Epithelial cell of proximal tubule (primary cell): Measurements from ENCODE around the gene TREML1. TPM values are rescaled to one million over a fixed set of nuclear protein-coding genes. Genes with fewer than 3 reads are reported as not detected.

Experiments
- DNase-seq: peaks from one replicate; pipeline ENCODE4 v3.0.0-alpha.2; 2011; ENCODE audit warnings: low read depth
- H3K4me3 ChIP-seq: 2 replicates; pipeline ENCODE4 v1.5.1; 2011; ENCODE audit warnings: low read depth, mild to moderate bottlenecking, low read length
- CTCF ChIP-seq: conservative IDR thresholded peaks from 2 replicates; pipeline ENCODE4 v1.5.1; 2012; ENCODE audit warnings: low read depth, mild to moderate bottlenecking, low read length
- total RNA-seq: library from RNA; depleted of rRNA; stranded (reverse); fragments of >200 nt; gene quantifications from 2 replicates; pipeline ENCODE4 v1.2.3, GENCODE V29; 2015

Gene TREML1
- total RNA-seq, 1 donor from 2014 or later: not detected

GRCh38 chr6:41187924-41188886 is 34.1 kb upstream of the TREML1 start:
- TF ChIP-seq CTCF: no peak
- no peak overlapping the region for H3K4me3 ChIP-seq
- no peak for DNase-seq

GRCh38 chr6:41186031-41186562 is 31.9 kb upstream of the TREML1 start:
- H3K4me3 ChIP-seq: no peak overlapping the region
- no peak for DNase-seq
- TF ChIP-seq CTCF: no peak

GRCh38 chr6:41184761-41185160 is 30.6 kb upstream of the TREML1 start:
- no peak overlapping the region for H3K4me3 ChIP-seq
- no peak for DNase-seq
- TF ChIP-seq CTCF: no peak

- peak; percentile 80 for TF ChIP-seq CTCF
- no peak overlapping the region for H3K4me3 ChIP-seq
- DNase-seq: peak; percentile 12
Observed at GRCh38 chr6:41182069-41183034, 28.2 kb upstream of the TREML1 start.

GRCh38 chr6:41181566-41181965 is 27.4 kb upstream of the TREML1 start:
- TF ChIP-seq CTCF: no peak
- DNase-seq: no peak

GRCh38 chr6:41179163-41179562 is 25.0 kb upstream of the TREML1 start:
- no peak for TF ChIP-seq CTCF
- H3K4me3 ChIP-seq: no peak overlapping the region
- no peak for DNase-seq

More at GRCh38 chr6:41181566-41181965, 27.4 kb upstream of the TREML1 start:
- no peak overlapping the region for H3K4me3 ChIP-seq
